ENCODE measurements around the gene MAFB. TPM values are rescaled to one million over a fixed set of nuclear protein-coding genes. Genes with fewer than 3 reads are reported as not detected.

MAFB gene
- total RNA-seq, 1 experiment from 2014 or later, result 57.0 TPM

DNA sequence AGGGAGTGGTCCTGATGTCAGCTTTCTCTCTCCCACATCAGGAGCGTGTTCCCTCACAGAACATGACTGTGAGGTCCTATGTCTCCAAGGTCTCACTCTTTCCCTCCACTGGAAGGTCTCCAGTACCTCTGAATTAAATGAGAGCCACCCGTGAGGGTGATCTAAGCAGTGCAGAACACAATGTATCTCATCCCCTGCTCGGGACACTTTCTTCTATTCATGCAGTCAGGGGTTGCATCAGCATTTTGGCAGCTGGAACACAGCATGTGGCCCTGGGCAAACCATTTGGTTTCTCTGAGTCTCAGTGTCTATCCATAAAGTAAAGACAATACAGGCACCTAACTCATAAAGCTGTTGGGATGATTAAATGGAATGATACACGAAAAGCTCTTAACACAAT is 34.2 kb downstream of the MAFB start:
- DNase-seq (ENCODE audit: low spot score), result peak; percentile 77
- Histone ChIP-seq H3K4me1 (ENCODE audit: insufficient read depth, low read length, poor library complexity, severe bottlenecking) (peaks cover 33% of the 10 kb centered on the region), H3K27ac (ENCODE audit: low read depth, low read length, poor library complexity, severe bottlenecking) (no peak overlapping the region), H3K27me3 (replicated peaks; ENCODE audit: insufficient read depth, low read depth, low read length, poor library complexity) (no peaks in the 10 kb centered on the region), H3K36me3 (ENCODE audit: insufficient read depth, low read length, poor library complexity, severe bottlenecking) (no peaks in the 10 kb centered on the region), H3K9me3 (ENCODE audit: low read depth, low read length, poor library complexity, severe bottlenecking) (no peaks in the 10 kb centered on the region), H3K4me3 (ENCODE audit: low read depth, low read length, poor library complexity, severe bottlenecking) (no peak overlapping the region)
- ChIA-PET POLR2A (ENCODE audit: low non-redundant PET) (interaction anchor here (0.9 kb wide), 1 partner anchor 34 kb away, joined by 3 read pairs; the partner anchor contains the start of gene MAFB), CTCF (no interaction called here)
- no peak for TF ChIP-seq EZH2 (IDR thresholded peaks at IDR 0.05; ENCODE audit: borderline replicate concordance, low read depth, low read length, poor library complexity, severe bottlenecking)
- TF ChIP-seq, protein P1, sequence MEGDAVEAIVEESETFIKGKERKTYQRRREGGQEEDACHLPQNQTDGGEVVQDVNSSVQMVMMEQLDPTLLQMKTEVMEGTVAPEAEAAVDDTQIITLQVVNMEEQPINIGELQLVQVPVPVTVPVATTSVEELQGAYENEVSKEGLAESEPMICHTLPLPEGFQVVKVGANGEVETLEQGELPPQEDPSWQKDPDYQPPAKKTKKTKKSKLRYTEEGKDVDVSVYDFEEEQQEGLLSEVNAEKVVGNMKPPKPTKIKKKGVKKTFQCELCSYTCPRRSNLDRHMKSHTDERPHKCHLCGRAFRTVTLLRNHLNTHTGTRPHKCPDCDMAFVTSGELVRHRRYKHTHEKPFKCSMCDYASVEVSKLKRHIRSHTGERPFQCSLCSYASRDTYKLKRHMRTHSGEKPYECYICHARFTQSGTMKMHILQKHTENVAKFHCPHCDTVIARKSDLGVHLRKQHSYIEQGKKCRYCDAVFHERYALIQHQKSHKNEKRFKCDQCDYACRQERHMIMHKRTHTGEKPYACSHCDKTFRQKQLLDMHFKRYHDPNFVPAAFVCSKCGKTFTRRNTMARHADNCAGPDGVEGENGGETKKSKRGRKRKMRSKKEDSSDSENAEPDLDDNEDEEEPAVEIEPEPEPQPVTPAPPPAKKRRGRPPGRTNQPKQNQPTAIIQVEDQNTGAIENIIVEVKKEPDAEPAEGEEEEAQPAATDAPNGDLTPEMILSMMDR (conservative IDR thresholded peaks at IDR 0.05; ENCODE audit: low read depth, low read length), result no peak
- BruUV-seq (replicated peaks), result no TSS peak
- intact Hi-C loops (cut with micrococcal nuclease; ENCODE audit: unreplicated experiment), result loop anchor here (5.0 kb wide), 1 partner anchor 32 kb away; the partner anchor contains the start of gene MAFB

DNA sequence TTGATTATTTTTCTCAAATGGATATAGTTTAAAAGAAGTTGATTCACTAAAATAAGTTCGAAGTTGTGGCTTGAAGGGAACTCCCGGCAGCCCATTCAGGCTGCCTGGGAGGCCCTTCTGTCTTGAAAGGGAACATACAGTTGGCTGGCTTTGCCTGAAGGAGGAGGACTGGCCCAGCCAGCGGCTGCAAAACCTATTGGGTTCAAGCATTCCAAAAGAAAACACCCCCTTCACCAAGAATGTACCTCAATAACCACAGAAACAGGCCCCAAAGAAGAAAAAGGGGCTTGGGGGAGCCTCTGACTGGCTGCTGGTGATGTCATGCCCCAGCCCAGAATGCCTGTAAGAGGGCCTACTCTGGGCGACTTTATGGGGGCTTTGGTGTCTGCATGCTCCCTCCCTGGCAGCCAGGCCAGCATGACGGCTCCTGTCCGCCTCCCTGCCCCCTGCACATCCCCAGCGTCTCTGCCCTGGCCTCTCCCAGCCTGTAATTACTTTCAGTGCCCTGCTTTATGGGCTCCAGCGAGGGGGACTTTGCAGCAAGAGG is 36.5 kb downstream of the MAFB start:
- CTCF ChIA-PET, result no interaction called here
- POLR2A ChIA-PET (ENCODE audit: low non-redundant PET), result no interaction called here
- Histone ChIP-seq H3K9me3 (ENCODE audit: low read depth, low read length, poor library complexity, severe bottlenecking) (no peaks in the 10 kb centered on the region), H3K27ac (ENCODE audit: low read depth, low read length, poor library complexity, severe bottlenecking) (no peak overlapping the region), H3K4me1 (ENCODE audit: insufficient read depth, low read length, poor library complexity, severe bottlenecking) (peaks cover 45% of the 10 kb centered on the region), H3K36me3 (ENCODE audit: insufficient read depth, low read length, poor library complexity, severe bottlenecking) (no peaks in the 10 kb centered on the region), H3K4me3 (ENCODE audit: low read depth, low read length, poor library complexity, severe bottlenecking) (no peak overlapping the region), H3K27me3 (replicated peaks; ENCODE audit: insufficient read depth, low read depth, low read length, poor library complexity) (no peaks in the 10 kb centered on the region)
- DNase-seq (ENCODE audit: low spot score), result no peak
- intact Hi-C loops (cut with micrococcal nuclease; ENCODE audit: unreplicated experiment), result loop anchor here (5.0 kb wide), 1 partner anchor 35 kb away; the partner anchor contains the start of gene MAFB
- BruUV-seq (replicated peaks), result no TSS peak
- no peak for TF ChIP-seq EZH2 (IDR thresholded peaks at IDR 0.05; ENCODE audit: borderline replicate concordance, low read depth, low read length, poor library complexity, severe bottlenecking)
- TF ChIP-seq, protein P1 (conservative IDR thresholded peaks at IDR 0.05; ENCODE audit: low read depth, low read length), result no peak

DNA sequence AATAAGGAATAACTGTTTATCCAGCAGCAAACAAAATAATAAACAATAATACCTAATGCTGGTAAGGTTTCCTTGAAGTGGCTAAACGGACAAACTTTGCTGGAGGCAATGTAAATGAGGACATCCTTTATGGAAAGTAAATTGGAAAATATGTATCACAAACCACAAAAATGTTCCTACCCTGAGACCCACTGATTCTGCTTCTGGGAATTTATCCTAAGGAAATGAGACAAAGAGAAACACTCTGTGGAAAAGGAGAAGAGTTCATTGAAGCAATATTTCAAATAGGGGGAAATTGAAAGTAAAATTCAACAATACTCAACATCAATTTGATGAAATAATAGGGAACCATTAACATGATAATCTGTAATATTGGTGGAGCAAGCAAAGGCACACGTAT is 37.9 kb downstream of the MAFB start:
- TF ChIP-seq, protein P1 (conservative IDR thresholded peaks at IDR 0.05; ENCODE audit: low read depth, low read length), result no peak
- no peak for TF ChIP-seq EZH2 (IDR thresholded peaks at IDR 0.05; ENCODE audit: borderline replicate concordance, low read depth, low read length, poor library complexity, severe bottlenecking)
- Histone ChIP-seq H3K9me3 (ENCODE audit: low read depth, low read length, poor library complexity, severe bottlenecking) (no peaks in the 10 kb centered on the region), H3K36me3 (ENCODE audit: insufficient read depth, low read length, poor library complexity, severe bottlenecking) (no peaks in the 10 kb centered on the region), H3K4me1 (ENCODE audit: insufficient read depth, low read length, poor library complexity, severe bottlenecking) (peaks cover 58% of the 10 kb centered on the region), H3K27me3 (replicated peaks; ENCODE audit: insufficient read depth, low read depth, low read length, poor library complexity) (no peaks in the 10 kb centered on the region), H3K4me3 (ENCODE audit: low read depth, low read length, poor library complexity, severe bottlenecking) (no peak overlapping the region), H3K27ac (ENCODE audit: low read depth, low read length, poor library complexity, severe bottlenecking) (no peak overlapping the region)
- POLR2A ChIA-PET (ENCODE audit: low non-redundant PET), result no interaction called here
- CTCF ChIA-PET, result no interaction called here
- no peak for DNase-seq (ENCODE audit: low spot score)
- intact Hi-C loops (cut with micrococcal nuclease; ENCODE audit: unreplicated experiment), result loop anchor here (5.0 kb wide), 1 partner anchor 36 kb away; the partner anchor contains the start of gene MAFB
- no TSS peak for BruUV-seq (replicated peaks)

Data from A673 (cell line).